ENCODE results near the gene DHX38.

DNA sequence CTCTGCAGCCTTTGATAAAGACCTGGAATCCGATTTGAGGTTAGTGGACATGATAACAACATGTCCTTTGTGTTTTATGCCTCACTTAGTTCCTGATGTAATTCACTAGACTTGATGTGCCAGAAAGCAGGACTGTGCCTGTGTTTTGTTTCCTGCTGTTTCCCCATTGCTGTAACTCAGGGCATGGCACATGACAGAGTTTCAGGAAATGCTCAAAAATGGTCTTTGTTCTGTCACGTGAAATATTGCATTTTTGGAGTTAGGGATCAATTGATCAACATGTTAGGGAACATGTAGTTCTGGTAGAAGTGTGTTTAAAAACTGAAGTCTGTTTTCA is 32.8 kb downstream of the DHX38 start:
- TF ChIP-seq GATA3 (IDR thresholded peaks at IDR 0.05; ENCODE audit: low read depth, low read length) (no peak), GATA2 (IDR thresholded peaks at IDR 0.05; ENCODE audit: low read depth, low read length) (no peak)

Data from SH-SY5Y (cell line).